ENCODE results near the gene RBM4B. TPM values are rescaled to one million over a fixed set of nuclear protein-coding genes. Genes with fewer than 3 reads are reported as not detected.

RBM4B gene
- polyA plus RNA-seq, 2 donors: 12.0 to 12.8 TPM

- Histone ChIP-seq H3K27ac (ENCODE audit: low read depth in 2 of 2, low read length in 1 of 2) (peak overlapping the region; percentile 84 to 94), H3K27me3 (ENCODE audit: control insufficient read depth in 1 of 2, insufficient read depth in 2 of 2, low read length in 2 of 2) (no peaks in the 10 kb centered on the region), H3K36me3 (ENCODE audit: control insufficient read depth in 2 of 2, insufficient read depth in 2 of 2, low read length in 1 of 2) (peaks cover 0 to 3% of the 10 kb centered on the region in 2 donors), H3K4me1 (ENCODE audit: control insufficient read depth in 2 of 2, insufficient read depth in 2 of 2, low read length in 1 of 2) (peaks cover 0 to 23% of the 10 kb centered on the region in 2 donors), H3K4me3 (ENCODE audit: low read depth in 1 of 2, low read length in 2 of 2) (no peak overlapping the region), H3K9me3 (ENCODE audit: control insufficient read depth in 2 of 2, insufficient read depth in 1 of 2, low read depth in 1 of 2, low read length in 1 of 2) (no peaks in the 10 kb centered on the region)
- 43 to 46% methylated on average over 15 of the region's 15 CpGs for WGBS, 2 donors
These were observed 42.7 kb upstream of the RBM4B start for GRCh38 chr11:66720223-66720898.

GRCh38 chr11:66719111-66719872 lies 41.6 kb upstream of the RBM4B start:
- 67 to 71% methylated on average over 8 of the region's 8 CpGs for WGBS, 2 donors
- peaks cover 0 to 13% of the 10 kb centered on the region in 2 donors for H3K36me3 ChIP-seq (ENCODE audit: control insufficient read depth in 2 of 2, insufficient read depth in 2 of 2, low read length in 1 of 2)
- peaks cover 0 to 23% of the 10 kb centered on the region in 2 donors for H3K4me1 ChIP-seq (ENCODE audit: control insufficient read depth in 2 of 2, insufficient read depth in 2 of 2, low read length in 1 of 2)
- no peaks in the 10 kb centered on the region for H3K27me3 ChIP-seq (ENCODE audit: control insufficient read depth in 1 of 2, insufficient read depth in 2 of 2, low read length in 2 of 2)
- H3K27ac ChIP-seq (ENCODE audit: low read depth in 2 of 2, low read length in 1 of 2): peak overlapping the region; percentile 84 to 94
- H3K4me3 ChIP-seq (ENCODE audit: low read depth in 1 of 2, low read length in 2 of 2): no peak overlapping the region
- H3K9me3 ChIP-seq (ENCODE audit: control insufficient read depth in 2 of 2, insufficient read depth in 1 of 2, low read depth in 1 of 2, low read length in 1 of 2): no peaks in the 10 kb centered on the region

DNA sequence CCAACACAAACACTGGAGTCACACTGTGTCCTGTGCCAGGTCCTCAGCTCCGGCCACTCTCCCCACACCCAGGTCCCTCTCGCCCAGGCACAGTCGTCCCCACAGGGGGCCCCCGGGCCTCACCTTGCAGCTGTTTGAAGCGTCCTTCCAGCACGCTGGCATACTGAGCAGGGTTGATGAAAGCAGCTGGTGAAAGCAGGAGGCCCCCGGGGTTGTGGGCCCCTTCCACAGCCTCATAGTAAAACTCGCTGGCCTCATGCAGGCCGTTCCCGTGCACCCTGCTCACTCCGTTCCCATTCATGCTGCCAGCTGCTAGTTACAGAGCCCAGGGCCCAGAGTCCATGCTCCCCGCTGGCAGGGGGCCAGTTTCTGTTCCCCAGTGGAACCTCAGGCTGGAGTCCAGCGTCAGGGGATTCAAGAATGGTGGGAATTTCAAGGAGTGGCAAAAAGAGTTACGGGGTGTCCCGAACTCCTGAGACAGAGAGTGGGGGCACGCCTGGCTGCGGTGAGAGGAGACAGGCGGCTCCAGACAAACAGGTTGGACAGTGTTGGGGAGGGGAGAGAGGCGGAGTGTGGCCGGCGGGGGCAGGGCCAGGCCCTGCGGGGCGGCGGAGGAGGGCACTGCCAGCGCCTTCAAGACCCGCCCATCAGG lies 40.8 kb upstream of the RBM4B start:
- Histone ChIP-seq H3K27me3 (ENCODE audit: control insufficient read depth in 1 of 2, insufficient read depth in 2 of 2, low read length in 2 of 2) (no peaks in the 10 kb centered on the region), H3K27ac (ENCODE audit: low read depth in 2 of 2, low read length in 1 of 2) (peak overlapping the region; percentile 84 to 94), H3K36me3 (ENCODE audit: control insufficient read depth in 2 of 2, insufficient read depth in 2 of 2, low read length in 1 of 2) (peaks cover 0 to 15% of the 10 kb centered on the region in 2 donors), H3K4me3 (ENCODE audit: low read depth in 1 of 2, low read length in 2 of 2) (peak overlapping the region; percentile 61 to 66), H3K9me3 (ENCODE audit: control insufficient read depth in 2 of 2, insufficient read depth in 1 of 2, low read depth in 1 of 2, low read length in 1 of 2) (no peaks in the 10 kb centered on the region), H3K4me1 (ENCODE audit: control insufficient read depth in 2 of 2, insufficient read depth in 2 of 2, low read length in 1 of 2) (peaks cover 0 to 23% of the 10 kb centered on the region in 2 donors)
- 37 to 38% methylated on average over 26 of the region's 26 CpGs for WGBS, 2 donors

DNA sequence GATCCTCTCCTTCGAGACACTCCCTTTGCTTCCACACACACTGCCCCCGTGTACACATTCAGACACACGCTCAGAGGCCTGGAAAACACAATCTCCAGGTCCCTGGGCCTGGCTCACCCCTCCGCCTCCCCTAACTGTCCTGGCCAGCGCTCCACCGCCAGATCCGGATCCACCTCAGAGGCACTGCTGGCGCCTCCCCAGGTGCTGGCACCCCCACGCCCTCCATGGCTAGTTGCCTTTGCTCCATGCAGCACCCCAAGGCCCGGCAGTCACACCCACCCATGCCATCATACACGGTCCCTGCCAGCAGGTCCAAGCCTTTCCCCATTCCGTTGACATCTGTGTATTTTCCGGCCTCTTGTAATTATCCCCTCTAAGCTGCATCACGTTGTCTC lies 40.2 kb upstream of the RBM4B start:
- no peaks in the 10 kb centered on the region for H3K9me3 ChIP-seq (ENCODE audit: control insufficient read depth in 2 of 2, insufficient read depth in 1 of 2, low read depth in 1 of 2, low read length in 1 of 2)
- WGBS, 2 donors: 41 to 48% methylated on average over 14 of the region's 14 CpGs

DNA sequence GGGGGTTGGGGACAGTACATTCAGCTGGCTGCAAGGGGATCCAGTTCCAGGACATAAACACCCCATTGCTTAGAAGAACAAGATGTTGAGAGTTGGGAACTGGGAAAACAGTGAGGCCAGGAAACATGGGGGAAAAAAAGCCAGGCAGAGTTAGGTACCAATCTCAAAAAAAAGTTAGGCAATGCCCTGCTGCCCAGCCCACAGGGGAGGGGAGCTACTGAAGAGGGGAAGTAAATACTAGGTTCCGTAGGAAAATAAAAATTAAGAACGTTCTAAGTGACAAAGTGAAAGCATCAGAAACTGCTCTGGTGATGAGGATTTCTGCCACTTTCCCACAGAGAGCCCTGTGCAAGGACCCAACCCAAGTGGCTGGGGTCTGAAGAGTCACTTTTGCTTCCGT lies 39.3 kb upstream of the RBM4B start:
- no peaks in the 10 kb centered on the region for H3K9me3 ChIP-seq (ENCODE audit: control insufficient read depth in 2 of 2, insufficient read depth in 1 of 2, low read depth in 1 of 2, low read length in 1 of 2)
- peaks cover 0 to 23% of the 10 kb centered on the region in 2 donors for H3K4me1 ChIP-seq (ENCODE audit: control insufficient read depth in 2 of 2, insufficient read depth in 2 of 2, low read length in 1 of 2)
- WGBS, 2 donors: 72 to 74% methylated on average over 3 of the region's 3 CpGs
- H3K27ac ChIP-seq (ENCODE audit: low read depth in 2 of 2, low read length in 1 of 2): peak overlapping the region; percentile 84 to 94
- peaks cover 0 to 18% of the 10 kb centered on the region in 2 donors for H3K36me3 ChIP-seq (ENCODE audit: control insufficient read depth in 2 of 2, insufficient read depth in 2 of 2, low read length in 1 of 2)
- H3K4me3 ChIP-seq (ENCODE audit: low read depth in 1 of 2, low read length in 2 of 2): peak overlapping the region in 1 of 2 donors; percentile 66
- no peaks in the 10 kb centered on the region for H3K27me3 ChIP-seq (ENCODE audit: control insufficient read depth in 1 of 2, insufficient read depth in 2 of 2, low read length in 2 of 2)

More for the DNA sequence above, 40.2 kb upstream of the RBM4B start:
- Histone ChIP-seq H3K36me3 (ENCODE audit: control insufficient read depth in 2 of 2, insufficient read depth in 2 of 2, low read length in 1 of 2) (peaks cover 0 to 15% of the 10 kb centered on the region in 2 donors), H3K27ac (ENCODE audit: low read depth in 2 of 2, low read length in 1 of 2) (peak overlapping the region; percentile 84 to 94), H3K27me3 (ENCODE audit: control insufficient read depth in 1 of 2, insufficient read depth in 2 of 2, low read length in 2 of 2) (no peaks in the 10 kb centered on the region), H3K4me1 (ENCODE audit: control insufficient read depth in 2 of 2, insufficient read depth in 2 of 2, low read length in 1 of 2) (peaks cover 0 to 23% of the 10 kb centered on the region in 2 donors), H3K4me3 (ENCODE audit: low read depth in 1 of 2, low read length in 2 of 2) (peak overlapping the region; percentile 61 to 66)

- H3K27me3 ChIP-seq (ENCODE audit: control insufficient read depth in 1 of 2, insufficient read depth in 2 of 2, low read length in 2 of 2): no peaks in the 10 kb centered on the region
- H3K4me1 ChIP-seq (ENCODE audit: control insufficient read depth in 2 of 2, insufficient read depth in 2 of 2, low read length in 1 of 2): peaks cover 0 to 16% of the 10 kb centered on the region in 2 donors
- 93% methylated on average over 19 of the region's 19 CpGs for WGBS, 2 donors
- H3K4me3 ChIP-seq (ENCODE audit: low read depth in 1 of 2, low read length in 2 of 2): no peak overlapping the region
- H3K36me3 ChIP-seq (ENCODE audit: control insufficient read depth in 2 of 2, insufficient read depth in 2 of 2, low read length in 1 of 2): peaks cover 4 to 21% of the 10 kb centered on the region in 2 donors
- no peaks in the 10 kb centered on the region for H3K9me3 ChIP-seq (ENCODE audit: control insufficient read depth in 2 of 2, insufficient read depth in 1 of 2, low read depth in 1 of 2, low read length in 1 of 2)
- no peak overlapping the region for H3K27ac ChIP-seq (ENCODE audit: low read depth in 2 of 2, low read length in 1 of 2)
These were observed 37.8 kb upstream of the RBM4B start for GRCh38 chr11:66715346-66716085.

DNA sequence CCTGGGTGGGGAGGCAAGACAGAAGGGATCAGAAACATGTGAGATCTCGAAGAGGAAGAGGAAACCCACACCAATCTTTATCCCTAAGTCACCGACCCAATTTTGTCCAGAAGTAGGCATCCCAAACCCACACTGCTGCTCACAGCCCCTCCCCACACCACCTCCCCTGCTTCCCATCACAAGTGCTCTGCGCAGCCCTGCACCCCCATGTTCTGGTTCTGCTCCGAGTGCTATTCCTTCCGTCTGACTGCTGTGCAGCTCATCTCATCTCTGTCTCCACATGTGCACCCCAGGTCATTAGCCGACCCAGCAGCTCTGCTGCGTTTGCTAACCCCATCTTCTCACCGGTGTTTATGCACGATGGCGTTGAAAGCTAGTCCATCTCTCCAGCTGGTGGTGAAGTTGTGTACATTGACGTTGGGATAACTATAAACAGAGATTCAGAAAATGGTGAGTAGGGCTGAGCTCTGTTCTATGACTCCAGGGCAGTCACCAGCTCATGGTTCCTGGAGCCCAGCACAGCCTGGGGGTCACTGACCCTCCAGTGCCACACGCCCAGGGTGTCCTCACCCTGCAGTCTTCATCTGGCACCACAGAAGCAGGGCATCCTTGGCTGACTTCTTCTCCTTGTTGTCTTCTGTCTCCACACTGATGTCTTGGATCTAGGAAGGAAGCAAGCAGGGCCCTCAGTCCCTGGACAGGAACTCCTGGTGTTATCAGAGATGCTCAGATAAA lies 36.2 kb upstream of the RBM4B start:
- Histone ChIP-seq H3K9me3 (ENCODE audit: control insufficient read depth in 2 of 2, insufficient read depth in 1 of 2, low read depth in 1 of 2, low read length in 1 of 2) (no peaks in the 10 kb centered on the region), H3K4me1 (ENCODE audit: control insufficient read depth in 2 of 2, insufficient read depth in 2 of 2, low read length in 1 of 2) (peaks cover 0 to 2% of the 10 kb centered on the region in 2 donors), H3K27ac (ENCODE audit: low read depth in 2 of 2, low read length in 1 of 2) (no peak overlapping the region), H3K27me3 (ENCODE audit: control insufficient read depth in 1 of 2, insufficient read depth in 2 of 2, low read length in 2 of 2) (no peaks in the 10 kb centered on the region), H3K36me3 (ENCODE audit: control insufficient read depth in 2 of 2, insufficient read depth in 2 of 2, low read length in 1 of 2) (peaks cover 6 to 25% of the 10 kb centered on the region in 2 donors), H3K4me3 (ENCODE audit: low read depth in 1 of 2, low read length in 2 of 2) (no peak overlapping the region)
- WGBS, 2 donors: 75 to 77% methylated on average over 12 of the region's 12 CpGs

DNA sequence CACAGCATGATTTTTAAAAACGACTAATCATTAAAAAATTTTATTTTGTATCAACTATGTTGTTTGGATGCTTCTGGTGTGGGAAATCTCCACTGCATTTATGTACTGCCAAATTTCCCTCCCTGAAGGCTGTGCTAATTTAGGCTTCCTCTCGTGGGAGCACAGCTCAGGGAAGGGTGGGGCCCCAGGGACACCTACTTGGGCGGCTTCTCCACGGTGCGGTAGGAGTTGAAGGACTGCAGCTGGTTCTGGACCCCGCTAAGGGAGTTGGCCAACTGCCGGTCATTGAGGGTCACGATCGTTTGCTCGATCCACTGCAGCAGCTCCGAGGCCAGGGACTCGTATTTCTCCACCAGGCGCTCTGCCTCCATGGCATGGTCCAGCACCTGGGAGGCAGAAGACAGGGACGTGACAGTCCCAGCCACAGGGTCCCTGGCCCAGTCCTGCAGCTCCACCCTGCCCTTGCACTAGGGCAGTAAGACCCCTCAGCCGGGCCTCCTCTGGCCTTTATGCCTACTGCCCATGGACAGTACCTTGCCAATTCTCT lies 32.8 kb upstream of the RBM4B start:
- H3K27ac ChIP-seq (ENCODE audit: low read depth in 2 of 2, low read length in 1 of 2): no peak overlapping the region
- no peaks in the 10 kb centered on the region for H3K9me3 ChIP-seq (ENCODE audit: control insufficient read depth in 2 of 2, insufficient read depth in 1 of 2, low read depth in 1 of 2, low read length in 1 of 2)
- 82 to 88% methylated on average over 15 of the region's 15 CpGs for WGBS, 2 donors
- H3K4me3 ChIP-seq (ENCODE audit: low read depth in 1 of 2, low read length in 2 of 2): no peak overlapping the region
- peaks cover 0 to 1% of the 10 kb centered on the region in 2 donors for H3K4me1 ChIP-seq (ENCODE audit: control insufficient read depth in 2 of 2, insufficient read depth in 2 of 2, low read length in 1 of 2)
- H3K27me3 ChIP-seq (ENCODE audit: control insufficient read depth in 1 of 2, insufficient read depth in 2 of 2, low read length in 2 of 2): no peaks in the 10 kb centered on the region
- peaks cover 6 to 43% of the 10 kb centered on the region in 2 donors for H3K36me3 ChIP-seq (ENCODE audit: control insufficient read depth in 2 of 2, insufficient read depth in 2 of 2, low read length in 1 of 2)
